Endothelial cell of umbilical vein (primary cell): ENCODE data around the gene PPP1R18.

Experiments used
- EZH2 ChIP-seq: IDR thresholded peaks from 2 replicates; pipeline ENCODE4 v1.6.1; 2012; ENCODE audit warnings: borderline replicate concordance, low read depth, mild to moderate bottlenecking, moderate library complexity, low read length, inconsistent platforms; ENCODE audit not compliant: severe bottlenecking
- FOS ChIP-seq: IDR thresholded peaks from 2 replicates; pipeline ENCODE4 v1.6.1; 2011; ENCODE audit warnings: mild to moderate bottlenecking, low read length, moderate library complexity, borderline replicate concordance; ENCODE audit not compliant: insufficient read depth
- POLR2A ChIP-seq: IDR thresholded peaks from 2 replicates; pipeline ENCODE4 v1.6.1; 2012; ENCODE audit warnings: low read depth, mild to moderate bottlenecking, control low read depth, low read length
- TF ChIP-seq, protein P1 (sequence below): IDR thresholded peaks from 2 replicates; pipeline ENCODE4 v1.6.1; 2011; ENCODE audit not compliant: insufficient read depth, insufficient read length
- TF ChIP-seq, protein P2 (sequence below), 2 donors: IDR thresholded peaks; 1 replicate in 1 of 2; 2 replicates in 1 of 2; pipeline ENCODE4 v1.5.1; 2011; ENCODE audit warnings: low read length in 2 of 2, mild to moderate bottlenecking in 2 of 2, moderate library complexity in 2 of 2, control low read depth in 1 of 2, inconsistent platforms in 1 of 2, low read depth in 1 of 2; ENCODE audit not compliant: insufficient read depth in 1 of 2; ENCODE audit errors: extremely low read depth in 1 of 2

DNA sequence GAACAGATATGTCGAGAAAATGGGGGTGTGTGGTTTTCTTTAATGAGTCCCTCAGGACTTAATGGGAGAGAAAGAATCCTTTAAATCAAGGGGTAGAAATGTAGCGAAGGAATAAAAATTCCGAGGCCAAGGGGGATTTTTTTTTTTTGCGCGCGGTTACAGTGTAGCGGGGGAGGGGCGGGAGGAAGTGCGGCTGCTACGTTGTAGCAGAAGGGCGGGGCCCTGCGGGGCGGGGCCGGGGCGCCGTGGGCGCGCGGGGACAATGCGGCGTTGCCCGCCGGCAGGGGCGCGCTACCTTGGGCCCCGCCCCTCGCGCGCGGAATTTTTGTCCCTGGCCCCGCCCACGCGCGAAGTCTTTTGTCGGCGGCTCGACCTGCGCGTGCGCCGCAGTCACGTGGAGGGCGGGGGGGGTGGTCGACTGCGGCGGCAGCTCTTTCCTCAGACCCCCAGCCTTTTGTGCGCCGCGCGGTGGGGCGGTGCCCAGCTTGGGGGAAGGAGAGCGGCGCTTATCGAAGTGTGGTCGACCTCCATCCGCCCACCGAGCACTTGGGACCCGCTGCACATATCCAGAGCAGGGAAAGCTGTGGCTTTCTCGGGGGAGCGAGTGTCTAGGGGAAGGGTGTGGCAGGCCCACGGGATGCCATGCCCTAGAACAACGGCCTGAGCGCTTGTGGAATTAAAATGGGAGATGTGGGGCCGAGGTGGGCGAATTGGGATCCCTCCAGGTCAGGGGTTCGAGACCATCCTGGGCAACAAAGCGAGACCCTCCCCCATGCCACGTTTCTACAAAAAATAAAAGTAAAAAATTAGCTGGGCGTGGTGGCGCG is 35.0 kb upstream of the PPP1R18 start:
- TF ChIP-seq POLR2A = peak; percentile 92
- TF ChIP-seq, protein P1, sequence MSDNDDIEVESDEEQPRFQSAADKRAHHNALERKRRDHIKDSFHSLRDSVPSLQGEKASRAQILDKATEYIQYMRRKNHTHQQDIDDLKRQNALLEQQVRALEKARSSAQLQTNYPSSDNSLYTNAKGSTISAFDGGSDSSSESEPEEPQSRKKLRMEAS = peak; percentile 95
- TF ChIP-seq, protein P2, sequence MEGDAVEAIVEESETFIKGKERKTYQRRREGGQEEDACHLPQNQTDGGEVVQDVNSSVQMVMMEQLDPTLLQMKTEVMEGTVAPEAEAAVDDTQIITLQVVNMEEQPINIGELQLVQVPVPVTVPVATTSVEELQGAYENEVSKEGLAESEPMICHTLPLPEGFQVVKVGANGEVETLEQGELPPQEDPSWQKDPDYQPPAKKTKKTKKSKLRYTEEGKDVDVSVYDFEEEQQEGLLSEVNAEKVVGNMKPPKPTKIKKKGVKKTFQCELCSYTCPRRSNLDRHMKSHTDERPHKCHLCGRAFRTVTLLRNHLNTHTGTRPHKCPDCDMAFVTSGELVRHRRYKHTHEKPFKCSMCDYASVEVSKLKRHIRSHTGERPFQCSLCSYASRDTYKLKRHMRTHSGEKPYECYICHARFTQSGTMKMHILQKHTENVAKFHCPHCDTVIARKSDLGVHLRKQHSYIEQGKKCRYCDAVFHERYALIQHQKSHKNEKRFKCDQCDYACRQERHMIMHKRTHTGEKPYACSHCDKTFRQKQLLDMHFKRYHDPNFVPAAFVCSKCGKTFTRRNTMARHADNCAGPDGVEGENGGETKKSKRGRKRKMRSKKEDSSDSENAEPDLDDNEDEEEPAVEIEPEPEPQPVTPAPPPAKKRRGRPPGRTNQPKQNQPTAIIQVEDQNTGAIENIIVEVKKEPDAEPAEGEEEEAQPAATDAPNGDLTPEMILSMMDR (IDR thresholded peaks at IDR 0.05; ENCODE audit: extremely low read depth in 1 of 2, insufficient read depth in 1 of 2, low read depth in 1 of 2, low read length in 2 of 2) = peak; percentile 13 to 44
- no peak for TF ChIP-seq FOS
- TF ChIP-seq EZH2 = no peak
